ENCODE data around the gene SOX3. TPM values are rescaled to one million over a fixed set of nuclear protein-coding genes. Genes with fewer than 3 reads are reported as not detected.

The SOX3 gene
- total RNA-seq, 5 donors from 2014 or later (not counting 1 experiment from before 2014, with no cell fraction given) = not detected

DNA sequence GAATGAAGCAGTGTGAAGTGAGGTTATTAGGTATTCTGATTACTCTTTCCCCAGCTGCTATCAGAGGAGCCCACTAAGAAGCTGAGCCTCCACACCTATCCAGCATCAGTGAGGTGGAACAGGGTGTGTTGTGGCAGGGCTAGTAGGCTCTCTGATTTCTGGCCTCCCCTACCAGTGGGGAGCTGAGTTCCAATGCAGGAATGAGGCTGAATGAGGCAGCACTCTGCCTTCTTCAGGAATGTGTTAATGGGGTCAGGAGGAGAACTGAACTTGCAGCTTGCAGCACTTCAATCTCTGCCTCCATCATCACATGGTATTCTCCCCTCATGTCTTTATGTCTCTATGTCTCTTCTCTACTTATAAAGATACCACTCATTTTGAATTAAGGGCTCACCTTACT, 26.9 kb downstream of the SOX3 start:
- no peak overlapping the region for H3K4me3 Mint-ChIP-seq
- ATAC-seq (replicated peaks in 1 of 4) = no peak
- POLR2A ChIA-PET = no interaction called here

DNA sequence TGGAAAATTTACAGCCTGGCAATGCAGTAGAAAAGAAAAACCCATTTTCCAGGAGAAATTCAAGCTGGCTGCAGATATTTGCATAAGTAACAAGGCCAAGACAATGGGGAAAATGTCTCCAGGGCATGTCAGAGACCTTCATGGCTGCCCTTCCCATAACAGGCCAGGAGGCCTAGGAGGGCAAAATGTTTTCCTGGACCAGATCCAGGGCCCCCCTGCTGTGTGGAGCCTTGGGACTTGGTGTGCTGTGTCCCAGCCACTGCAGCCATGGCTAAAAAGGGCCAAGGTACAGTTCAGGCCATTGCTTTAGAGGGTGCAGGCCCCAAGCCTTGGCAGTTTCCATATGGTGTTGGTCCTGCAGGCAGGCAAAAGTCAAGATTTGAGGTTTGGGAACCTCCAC, 29.8 kb downstream of the SOX3 start:
- Mint-ChIP-seq H3K4me1 (no peaks in the 10 kb centered on the region), H3K27ac (no peak overlapping the region), H3K4me3 (no peak overlapping the region), H3K9me3 (peaks cover 6 to 13% (median 8%) of the 10 kb centered on the region in 3 donors), H3K36me3 (no peaks in the 10 kb centered on the region), H3K27me3 (peaks cover 0 to 8% of the 10 kb centered on the region in 2 donors)
- Histone ChIP-seq H3K36me3 (ENCODE audit: control insufficient read depth in 2 of 2, extremely low read depth in 1 of 2, insufficient read depth in 1 of 2, low read length in 1 of 2) (no peaks in the 10 kb centered on the region), H3K27me3 (replicated peaks in 1 of 2; ENCODE audit: control insufficient read depth in 2 of 2, extremely low read depth in 1 of 2, insufficient read depth in 2 of 2, low read length in 1 of 2) (no peaks in the 10 kb centered on the region), H3K4me1 (ENCODE audit: control insufficient read depth in 1 of 2, extremely low read depth in 1 of 2, insufficient read depth in 2 of 2, low read length in 2 of 2) (no peaks in the 10 kb centered on the region), H3K27ac (ENCODE audit: low read length) (no peak overlapping the region), H3K4me3 (ENCODE audit: control insufficient read depth in 1 of 2, extremely low read depth in 1 of 2, low read length in 1 of 2) (no peak overlapping the region), H3K9me3 (no peaks in the 10 kb centered on the region)
- DNase-seq (no peak), ATAC-seq (replicated peaks in 1 of 4) (no peak)
- ChIA-PET CTCF (no interaction called here), POLR2A (no interaction called here)

More for the DNA sequence above, 26.9 kb downstream of the SOX3 start:
- peaks cover 0 to 10% of the 10 kb centered on the region in 2 donors for H3K27me3 Mint-ChIP-seq
- H3K9me3 Mint-ChIP-seq = peaks cover 6 to 10% (median 8%) of the 10 kb centered on the region in 3 donors
- CTCF ChIA-PET = no interaction called here
- H3K4me3 ChIP-seq (ENCODE audit: control insufficient read depth in 1 of 2, extremely low read depth in 1 of 2, low read length in 1 of 2) = no peak overlapping the region
- H3K27ac Mint-ChIP-seq = no peak overlapping the region
- H3K36me3 ChIP-seq (ENCODE audit: control insufficient read depth in 2 of 2, extremely low read depth in 1 of 2, insufficient read depth in 1 of 2, low read length in 1 of 2) = no peaks in the 10 kb centered on the region
- H3K4me1 Mint-ChIP-seq = no peaks in the 10 kb centered on the region
- no peak overlapping the region for H3K27ac ChIP-seq (ENCODE audit: low read length)
- no peaks in the 10 kb centered on the region for H3K9me3 ChIP-seq
- no peak for DNase-seq
- H3K4me1 ChIP-seq (ENCODE audit: control insufficient read depth in 1 of 2, extremely low read depth in 1 of 2, insufficient read depth in 2 of 2, low read length in 2 of 2) = no peaks in the 10 kb centered on the region
- no peaks in the 10 kb centered on the region for H3K36me3 Mint-ChIP-seq
- no peaks in the 10 kb centered on the region for H3K27me3 ChIP-seq (replicated peaks in 1 of 2; ENCODE audit: control insufficient read depth in 2 of 2, extremely low read depth in 1 of 2, insufficient read depth in 2 of 2, low read length in 1 of 2)

DNA sequence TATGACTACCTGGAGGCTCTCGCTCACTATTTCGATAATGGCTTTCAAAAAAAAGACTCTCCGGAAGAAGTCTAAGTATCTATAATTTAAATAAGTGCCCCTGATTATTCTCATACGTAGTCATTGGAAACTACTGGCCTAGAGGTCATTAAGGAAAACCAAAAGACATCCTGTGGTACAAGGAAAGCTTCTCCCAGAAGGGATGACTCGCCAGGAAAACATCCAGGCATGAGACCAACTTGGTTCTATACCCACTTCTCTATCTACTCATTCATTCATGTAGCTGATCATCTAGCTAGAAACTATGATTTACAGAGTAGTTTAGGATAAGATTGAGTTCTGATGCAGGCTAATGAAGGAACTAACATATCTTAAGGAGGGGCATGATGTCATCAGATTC, 37.7 kb downstream of the SOX3 start:
- H3K4me1 Mint-ChIP-seq = no peaks in the 10 kb centered on the region
- H3K4me3 ChIP-seq (ENCODE audit: control insufficient read depth in 1 of 2, extremely low read depth in 1 of 2, low read length in 1 of 2) = no peak overlapping the region
- H3K27ac ChIP-seq (ENCODE audit: low read length) = no peak overlapping the region
- H3K9me3 Mint-ChIP-seq = peaks cover 0 to 7% (median 2%) of the 10 kb centered on the region in 3 donors
- no peaks in the 10 kb centered on the region for H3K36me3 Mint-ChIP-seq
- H3K27ac Mint-ChIP-seq = no peak overlapping the region
- no peaks in the 10 kb centered on the region for H3K27me3 ChIP-seq (replicated peaks in 1 of 2; ENCODE audit: control insufficient read depth in 2 of 2, extremely low read depth in 1 of 2, insufficient read depth in 2 of 2, low read length in 1 of 2)
- ATAC-seq (replicated peaks in 1 of 4) = no peak
- H3K9me3 ChIP-seq = no peaks in the 10 kb centered on the region
- ChIA-PET CTCF (no interaction called here), POLR2A (no interaction called here)
- no peaks in the 10 kb centered on the region for H3K4me1 ChIP-seq (ENCODE audit: control insufficient read depth in 1 of 2, extremely low read depth in 1 of 2, insufficient read depth in 2 of 2, low read length in 2 of 2)
- no peaks in the 10 kb centered on the region for H3K36me3 ChIP-seq (ENCODE audit: control insufficient read depth in 2 of 2, extremely low read depth in 1 of 2, insufficient read depth in 1 of 2, low read length in 1 of 2)
- H3K4me3 Mint-ChIP-seq = no peak overlapping the region
- WGBS (ENCODE audit: insufficient coverage) = no CpG with 5 or more reads among the region's 5 CpGs
- DNase-seq = no peak
- peaks cover 0 to 17% of the 10 kb centered on the region in 2 donors for H3K27me3 Mint-ChIP-seq

Other genes with a start within 250 kb of the SOX3 start
- 1 to 10 TPM; 1.2 to 7.3 (median 1.7) TPM for gene LINC00632, start 204.7 kb upstream of the SOX3 start, total RNA-seq

All from T-cell (primary cell).